Gastroesophageal sphincter (tissue), 3 donors: ENCODE results near the gene CERKL.

ENCODE experiments used
- CTCF ChIP-seq, 4 experiments: fragments of 200-600 bp in 2 of 4; fragments of 450-650 bp in 2 of 4; sonication (generic) in 1 of 4; IDR thresholded peaks; one replicate each; pipeline ENCODE4 v1.5.1; 2017 to 2019; ENCODE audit warnings: antibody characterized with exemption in 4 of 4, mild to moderate bottlenecking in 2 of 4, moderate library complexity in 2 of 4
- EP300 ChIP-seq: sonication (generic); formaldehyde crosslinking; IDR thresholded peaks from one replicate; pipeline ENCODE4 v1.6.1; 2017; ENCODE audit warnings: antibody characterized with exemption, mild to moderate bottlenecking
- POLR2A ChIP-seq, 2 donors: fragments of 450-650 bp; IDR thresholded peaks; one replicate each; pipeline ENCODE4 v1.6.1; 2017; ENCODE audit warnings: antibody characterized with exemption in 2 of 2, mild to moderate bottlenecking in 2 of 2, moderate library complexity in 1 of 2
- POLR2AphosphoS5 ChIP-seq: sonication (generic); formaldehyde crosslinking; IDR thresholded peaks from one replicate; pipeline ENCODE4 v1.6.1; 2017; ENCODE audit warnings: antibody characterized with exemption

- TF ChIP-seq EP300, result no peak
- TF ChIP-seq CTCF (IDR thresholded peaks at IDR 0.05), result no peak
- TF ChIP-seq POLR2A (IDR thresholded peaks at IDR 0.05), result no peak
- TF ChIP-seq POLR2AphosphoS5, result no peak
Measured at GRCh38 chr2:181646415-181646987, 10.4 kb downstream of the CERKL start.
